HG02759 (cell line): ENCODE measurements around the gene ACSF2.
"Not testable (repeated sequence)": the region's sequence is repeated elsewhere in the genome, so short reads cannot be mapped to it uniquely, and the experiment has no call there.

ENCODE experiments used
- ATAC-seq: cut with Tn5 transposase; IDR thresholded peaks from one replicate; pipeline ENCODE4 v1.9.1; 2021; ENCODE audit warnings: mild to moderate bottlenecking, moderate library complexity; ENCODE audit not compliant: unreplicated experiment

ACSF2 gene, protein sequence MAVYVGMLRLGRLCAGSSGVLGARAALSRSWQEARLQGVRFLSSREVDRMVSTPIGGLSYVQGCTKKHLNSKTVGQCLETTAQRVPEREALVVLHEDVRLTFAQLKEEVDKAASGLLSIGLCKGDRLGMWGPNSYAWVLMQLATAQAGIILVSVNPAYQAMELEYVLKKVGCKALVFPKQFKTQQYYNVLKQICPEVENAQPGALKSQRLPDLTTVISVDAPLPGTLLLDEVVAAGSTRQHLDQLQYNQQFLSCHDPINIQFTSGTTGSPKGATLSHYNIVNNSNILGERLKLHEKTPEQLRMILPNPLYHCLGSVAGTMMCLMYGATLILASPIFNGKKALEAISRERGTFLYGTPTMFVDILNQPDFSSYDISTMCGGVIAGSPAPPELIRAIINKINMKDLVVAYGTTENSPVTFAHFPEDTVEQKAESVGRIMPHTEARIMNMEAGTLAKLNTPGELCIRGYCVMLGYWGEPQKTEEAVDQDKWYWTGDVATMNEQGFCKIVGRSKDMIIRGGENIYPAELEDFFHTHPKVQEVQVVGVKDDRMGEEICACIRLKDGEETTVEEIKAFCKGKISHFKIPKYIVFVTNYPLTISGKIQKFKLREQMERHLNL

DNA sequence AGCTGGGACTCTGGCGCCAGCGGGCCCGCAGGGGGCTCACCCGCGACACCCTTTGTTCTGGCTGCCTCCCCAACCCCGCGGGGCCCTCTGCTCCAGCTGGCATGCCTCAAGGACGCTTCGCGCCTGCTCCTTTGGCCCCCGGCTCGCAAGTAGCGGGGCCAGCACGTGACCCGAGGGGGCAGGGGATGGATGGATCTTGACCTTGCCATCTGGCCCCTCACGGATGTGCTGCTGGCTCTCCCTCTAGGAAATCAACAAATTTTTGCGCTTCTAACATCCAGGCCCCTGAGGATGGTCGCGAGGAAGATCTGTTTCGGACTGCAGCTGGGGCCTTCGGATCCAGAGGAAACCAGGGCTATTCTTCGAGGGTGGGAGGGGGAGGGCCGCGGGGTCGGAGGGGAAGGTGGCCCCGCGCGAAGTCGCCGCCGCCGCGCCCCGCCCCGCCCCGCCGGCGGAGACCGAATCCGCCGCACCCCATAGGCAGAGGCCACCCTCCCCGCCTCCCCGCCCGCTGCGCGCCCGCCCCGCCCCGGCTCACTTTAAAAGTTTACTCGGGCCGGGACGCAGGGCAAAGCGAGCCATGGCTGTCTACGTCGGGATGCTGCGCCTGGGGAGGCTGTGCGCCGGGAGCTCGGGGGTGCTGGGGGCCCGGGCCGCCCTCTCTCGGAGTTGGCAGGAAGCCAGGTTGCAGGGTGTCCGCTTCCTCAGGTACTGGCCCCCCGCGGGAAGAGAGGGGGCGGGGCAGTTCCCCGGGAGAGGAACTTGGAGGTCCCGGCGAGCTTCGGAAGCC is at the start of gene ACSF2:
ACSF2 (plus strand) TSS at position 537 of the 790 bp plus-strand sequence; CDS start at position 581, 44 bp downstream.
- ATAC-seq: peak; percentile 75

DNA sequence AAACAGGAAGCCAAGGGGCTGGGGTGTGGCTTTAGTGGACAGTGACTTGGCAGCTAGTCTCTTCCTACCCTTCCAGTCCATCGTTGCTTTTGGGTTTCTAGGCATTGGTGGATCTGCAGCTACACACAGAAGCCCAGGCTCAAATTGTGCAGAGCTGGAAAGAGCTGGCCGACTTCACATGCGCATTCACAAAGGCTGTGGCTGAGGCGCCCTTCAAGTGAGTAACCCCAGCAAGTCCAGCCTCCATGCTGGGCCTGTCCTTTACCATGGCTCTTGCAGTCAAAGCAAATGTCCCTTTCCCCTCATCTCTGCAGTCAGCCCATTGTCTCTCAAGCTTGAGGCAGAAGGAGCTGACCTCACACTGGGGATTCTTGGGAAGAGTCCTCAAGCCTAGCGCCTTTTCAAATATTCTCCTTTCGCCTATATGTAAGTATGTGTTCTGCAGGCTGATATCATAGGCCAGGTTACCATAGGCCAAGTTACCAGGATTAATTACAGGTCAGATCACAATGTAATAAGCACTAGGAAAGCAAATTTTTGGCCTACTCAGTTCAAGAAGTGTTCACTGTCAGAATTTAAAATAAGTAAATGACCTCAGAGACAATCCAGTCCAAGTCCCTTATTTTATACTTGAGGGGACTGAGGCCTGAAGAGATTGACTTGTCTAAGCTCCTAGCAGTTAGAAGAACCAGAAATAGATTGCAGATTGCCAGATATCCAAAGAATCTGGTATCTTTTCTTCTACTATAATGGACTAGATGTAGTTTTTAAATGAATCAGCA is 46.5 kb upstream of the ACSF2 start:
- no peak for ATAC-seq

DNA sequence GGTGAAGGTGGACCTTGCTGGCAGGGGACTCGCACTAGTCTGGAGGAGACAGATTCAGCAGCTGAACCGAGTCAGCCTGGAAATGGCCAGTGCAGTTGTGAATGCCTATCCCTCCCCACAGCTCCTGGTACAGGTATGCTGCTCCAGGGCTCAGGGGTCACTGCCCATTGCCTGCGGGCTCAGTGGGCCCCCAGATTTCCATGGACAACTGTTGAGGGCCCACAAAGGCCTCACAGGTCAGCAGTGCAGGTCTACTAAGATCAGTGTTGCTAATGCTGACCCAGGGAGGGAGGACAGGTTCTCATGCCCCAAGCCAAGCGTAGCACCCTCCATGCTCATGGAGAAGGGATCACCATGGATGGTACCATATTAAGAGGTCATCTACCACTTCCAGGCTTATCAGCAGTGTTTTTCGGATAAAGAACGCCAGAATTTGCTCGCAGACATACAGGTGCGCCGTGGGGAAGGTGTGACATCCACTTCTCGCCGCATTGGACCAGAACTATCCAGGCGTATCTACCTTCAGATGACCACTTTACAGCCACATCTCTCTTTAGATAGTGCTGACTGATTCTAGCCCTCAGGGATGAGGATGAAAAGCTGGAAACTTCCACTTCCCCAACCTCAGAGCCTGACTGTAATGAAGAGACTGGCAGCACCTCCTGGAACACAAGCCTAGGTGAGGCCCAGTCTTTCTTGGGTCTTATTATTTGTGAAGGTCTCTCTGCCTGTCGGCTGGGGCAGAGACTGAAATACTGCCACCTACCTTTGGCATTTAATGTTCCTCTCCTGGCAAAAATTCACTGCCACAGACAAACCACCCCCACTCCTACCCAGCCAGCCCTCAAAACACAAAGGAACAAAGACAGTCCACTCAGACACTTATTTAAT is 45.4 kb upstream of the ACSF2 start:
- no peak for ATAC-seq

DNA sequence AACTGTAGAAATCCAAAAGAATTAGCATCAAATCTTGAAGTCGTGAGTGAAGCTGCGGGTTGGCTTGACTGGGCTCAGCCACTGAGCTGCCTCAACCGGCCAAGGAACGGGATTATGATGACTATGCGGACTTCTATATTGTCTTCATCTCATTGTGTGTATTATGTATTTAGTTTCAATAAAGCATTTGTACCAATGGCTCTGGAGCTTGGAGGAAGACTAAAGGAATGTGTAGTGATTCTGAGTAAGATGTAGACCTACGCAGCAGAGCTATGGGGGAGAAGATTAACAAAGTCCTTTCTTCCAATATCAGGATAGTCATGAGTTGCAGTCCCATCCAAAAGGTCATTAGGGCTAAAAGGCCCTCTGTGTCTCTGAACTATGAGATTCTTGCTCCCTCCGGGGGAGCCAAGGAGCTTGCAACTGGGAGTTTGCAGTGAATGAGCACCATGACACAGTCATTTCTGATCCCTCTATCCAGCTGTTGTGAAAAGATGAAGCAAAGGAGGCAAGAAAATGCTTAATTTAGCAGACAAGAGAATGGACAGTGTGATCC is 44.7 kb upstream of the ACSF2 start:
- ATAC-seq: no peak

DNA sequence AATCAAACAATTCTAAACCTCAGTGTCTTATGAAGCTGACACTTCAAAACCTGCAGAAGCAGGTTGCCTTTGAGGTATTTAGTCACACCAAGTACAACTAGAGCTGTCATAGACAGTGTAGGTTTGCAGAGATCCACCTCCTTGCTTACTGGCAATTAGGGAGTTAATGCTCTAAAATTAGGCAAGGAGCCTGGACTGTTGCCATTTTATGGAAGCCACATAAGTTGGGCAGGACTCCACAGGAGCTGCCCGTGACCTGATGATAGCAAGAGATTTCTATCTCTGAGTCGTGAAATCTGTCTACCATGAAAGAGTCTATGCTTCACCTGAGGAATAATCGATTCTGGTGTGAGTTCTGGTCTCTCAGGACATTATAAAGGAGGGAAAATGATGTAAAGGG is 44.1 kb upstream of the ACSF2 start:
- ATAC-seq: no peak

DNA sequence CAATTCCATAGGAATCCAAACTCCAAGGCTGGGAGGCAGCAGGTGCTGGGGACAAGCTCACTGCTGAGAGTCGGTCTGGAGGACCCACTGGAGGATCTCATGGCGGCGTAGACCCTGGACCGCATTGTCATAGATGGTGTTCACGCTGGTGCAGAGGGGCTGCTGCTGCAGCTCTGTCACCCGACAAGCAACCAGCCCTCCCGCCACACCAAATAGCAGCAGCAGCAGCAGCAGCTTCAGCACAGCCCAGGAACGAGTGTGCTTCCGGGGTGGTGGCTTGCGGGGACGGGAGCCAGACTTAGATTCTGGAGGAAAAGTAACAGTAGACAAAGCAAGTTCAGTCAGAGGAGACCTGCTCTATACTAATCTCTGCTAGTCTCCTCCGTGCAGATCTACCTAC is 43.1 kb upstream of the ACSF2 start:
- no peak for ATAC-seq

DNA sequence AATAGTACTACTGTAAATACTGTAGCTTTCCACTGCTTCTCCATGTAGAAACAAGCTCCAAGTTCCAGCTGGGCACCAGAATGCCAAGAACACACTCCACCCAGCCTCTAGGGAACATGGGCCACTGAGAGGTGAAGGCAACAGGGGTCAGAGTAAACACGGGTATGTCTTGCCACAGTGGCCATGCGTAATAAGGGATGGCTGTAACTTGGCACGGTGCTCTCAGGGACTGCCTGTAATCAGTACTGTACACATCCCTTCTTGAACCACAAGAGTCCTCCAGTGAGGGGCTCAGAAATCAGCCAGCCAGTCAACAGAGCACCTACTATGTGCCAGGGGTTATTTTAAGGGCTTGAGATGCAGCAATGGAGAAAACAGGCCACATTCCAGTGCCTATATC is 39.5 kb upstream of the ACSF2 start:
- no peak for ATAC-seq

DNA sequence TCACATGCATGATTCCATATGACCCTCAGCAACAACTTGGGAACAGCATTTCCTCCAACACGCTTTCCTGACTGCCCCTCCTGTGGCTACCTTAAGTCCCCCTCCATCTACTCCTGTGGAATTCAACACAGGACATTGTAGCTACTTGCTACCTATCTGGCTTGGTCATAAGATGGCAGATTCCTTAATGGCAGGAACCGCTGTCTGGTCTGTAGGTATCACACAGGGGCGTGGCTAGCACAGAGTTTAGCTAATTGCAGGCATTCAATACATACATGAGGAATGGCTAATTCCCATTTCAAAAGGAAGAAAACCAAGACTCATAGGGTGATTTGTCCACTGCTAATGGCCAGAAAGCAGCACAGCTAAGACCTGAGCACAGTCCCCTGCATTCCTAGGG is 37.3 kb upstream of the ACSF2 start:
- ATAC-seq: no peak

DNA sequence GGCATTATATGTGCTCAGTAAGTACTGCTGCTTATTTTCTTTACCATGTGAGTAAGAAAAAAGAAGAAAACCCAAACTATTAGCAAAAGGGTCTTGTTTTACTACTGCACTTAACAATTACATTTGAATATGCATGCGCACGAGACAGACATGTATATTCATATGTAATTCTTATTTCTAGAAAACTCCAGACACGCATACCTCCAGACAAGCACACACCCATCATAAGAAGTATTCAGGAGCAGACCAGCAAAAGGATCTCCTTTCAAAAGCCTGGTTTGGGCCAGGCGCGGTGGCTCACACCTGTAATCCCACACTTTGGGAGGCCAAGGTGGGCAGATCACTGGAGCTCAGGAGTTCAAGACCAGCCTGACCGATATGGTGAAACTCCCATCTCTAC is 36.5 kb upstream of the ACSF2 start:
- ATAC-seq: no peak

DNA sequence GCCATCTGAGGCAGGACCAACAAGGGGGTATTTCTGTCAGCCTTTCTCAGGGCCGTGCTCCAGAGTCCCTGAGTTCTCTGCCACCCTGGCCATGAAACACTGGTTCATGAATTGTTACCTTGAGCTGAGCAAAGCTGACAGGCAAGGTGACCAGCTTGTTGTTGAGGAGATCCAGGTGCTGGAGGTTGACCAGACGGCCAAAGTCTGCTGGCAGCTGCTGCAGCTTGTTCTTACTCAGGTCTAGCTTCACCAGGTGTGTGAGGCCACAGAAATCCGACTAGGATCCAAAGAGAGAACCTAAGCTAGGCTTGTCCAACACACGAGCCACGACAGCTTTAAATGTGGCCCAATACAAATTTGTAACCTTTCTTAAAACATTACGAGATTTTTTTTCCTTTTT is 33.4 kb upstream of the ACSF2 start:
- no peak for ATAC-seq

DNA sequence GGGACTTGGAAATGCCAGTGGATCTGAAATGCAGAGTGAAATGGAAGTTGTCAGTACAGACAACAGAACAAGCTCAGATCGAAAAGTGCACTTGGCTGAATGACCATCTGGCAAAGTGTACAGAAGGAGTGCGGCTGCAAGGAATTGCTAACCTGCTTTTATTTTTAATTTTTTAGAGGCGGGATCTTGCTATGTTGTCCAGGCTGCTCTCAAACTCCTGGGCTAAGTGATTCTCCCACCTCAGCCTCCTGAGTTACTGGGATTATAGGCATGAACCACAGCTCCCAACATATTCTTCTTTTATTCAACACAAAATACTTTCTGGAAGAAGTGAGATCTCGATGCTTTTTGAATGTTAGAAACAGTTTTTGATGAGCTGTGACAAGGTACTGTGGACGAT is 32.3 kb upstream of the ACSF2 start:
- no peak for ATAC-seq

DNA sequence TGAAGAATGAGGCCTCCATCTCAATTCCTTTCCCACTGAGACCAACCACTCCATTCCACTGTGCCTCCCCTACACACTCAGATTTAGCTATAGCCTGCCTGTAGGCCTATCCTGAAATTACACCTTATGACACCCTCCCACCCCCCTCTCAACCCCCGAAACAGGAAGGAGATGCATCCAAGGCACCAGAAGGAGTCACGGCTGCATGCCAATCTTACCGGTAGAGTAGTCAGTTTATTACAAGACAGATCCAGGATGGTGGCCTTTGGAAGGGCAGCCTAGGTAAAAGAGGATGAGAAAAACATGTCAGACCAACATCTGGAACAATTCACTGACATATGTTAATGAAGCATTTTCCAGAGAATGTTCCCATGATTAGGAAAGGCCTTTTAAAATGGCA is 31.3 kb upstream of the ACSF2 start:
- no peak for ATAC-seq

DNA sequence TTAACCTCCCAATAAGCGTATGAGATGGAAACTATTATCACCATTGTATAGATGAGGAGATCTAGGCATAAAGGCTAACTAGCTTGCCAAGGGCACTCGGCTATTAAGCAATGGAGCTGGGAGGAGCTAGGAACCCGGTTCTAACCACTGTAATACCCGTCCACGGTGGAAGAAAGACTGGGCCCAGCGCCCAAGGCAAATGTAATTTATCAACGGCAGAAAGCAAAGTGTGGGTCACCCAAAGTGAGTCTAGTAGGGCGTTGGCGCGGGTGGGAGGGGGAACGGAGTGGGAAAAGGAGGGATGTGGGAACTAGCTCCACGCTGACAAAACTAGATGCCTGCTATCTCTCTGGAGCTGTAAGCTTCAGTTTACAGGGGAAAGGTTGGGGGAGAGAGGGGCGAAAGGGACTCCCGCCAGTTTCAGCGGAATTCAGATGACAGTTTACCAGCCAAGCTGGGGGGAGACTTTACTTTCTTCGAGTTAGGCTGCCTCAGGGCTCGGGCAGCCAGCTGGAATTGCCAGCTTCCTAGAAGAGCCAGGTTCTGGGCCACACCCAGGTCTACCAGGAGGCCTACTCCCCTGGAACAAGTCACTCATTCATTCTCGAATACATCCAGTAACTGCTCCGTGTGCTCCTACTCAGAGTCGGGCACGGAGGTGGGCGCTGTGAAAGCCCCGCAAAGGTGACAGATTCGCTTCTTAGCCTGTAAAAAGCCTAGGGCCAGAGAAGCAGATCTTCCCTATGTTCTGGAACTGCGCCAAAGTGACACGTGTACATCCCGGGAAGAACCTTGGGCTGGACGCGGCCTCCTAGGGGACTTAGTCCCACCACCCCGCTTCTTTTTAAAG is 29.5 kb upstream of the ACSF2 start:
- ATAC-seq: peak; percentile 14

DNA sequence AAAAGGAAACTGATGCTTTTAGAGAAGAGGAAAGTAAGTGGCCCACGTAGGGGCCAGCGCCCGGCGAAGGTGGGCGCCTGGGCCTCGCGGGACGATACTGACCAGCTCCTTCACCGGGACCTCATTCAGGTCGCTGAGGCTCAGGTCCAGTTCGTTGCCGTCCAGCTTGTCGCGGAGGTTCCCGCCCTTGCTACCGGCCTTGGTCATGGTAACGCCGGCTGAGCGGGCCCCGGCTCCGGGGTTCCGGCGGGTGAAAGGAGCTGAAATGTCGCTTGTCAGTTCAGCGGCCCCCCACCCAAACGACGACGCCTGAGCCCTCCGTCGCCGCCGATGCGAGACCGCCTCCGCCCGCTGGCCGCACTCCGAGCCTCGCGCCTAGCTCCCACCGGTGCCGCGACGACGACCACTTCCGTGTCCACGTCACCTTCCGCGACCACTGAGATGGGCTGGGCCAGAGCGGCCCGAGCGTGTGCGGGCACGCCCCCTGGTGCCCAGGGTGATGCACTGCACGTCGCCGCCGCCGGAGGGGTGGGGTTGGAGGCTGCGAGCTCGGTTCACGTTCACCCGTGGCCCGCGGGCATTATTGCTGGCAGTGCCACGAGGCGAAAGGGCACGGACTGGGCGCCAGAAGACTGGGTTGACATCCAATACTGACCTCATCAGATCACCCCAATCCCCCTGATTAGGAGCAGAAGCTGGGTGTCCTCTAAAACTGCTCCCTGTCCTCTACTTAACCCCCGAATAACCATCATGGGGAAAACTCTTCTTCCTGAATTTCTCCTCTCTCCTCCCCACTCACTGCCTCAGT is 28.7 kb upstream of the ACSF2 start, which contains the start of gene LRRC59:
LRRC59 (minus strand) TSS at position 413 of the 808 bp plus-strand sequence; CDS start at position 207, 206 bp downstream.
- peak; percentile 97 for ATAC-seq

DNA sequence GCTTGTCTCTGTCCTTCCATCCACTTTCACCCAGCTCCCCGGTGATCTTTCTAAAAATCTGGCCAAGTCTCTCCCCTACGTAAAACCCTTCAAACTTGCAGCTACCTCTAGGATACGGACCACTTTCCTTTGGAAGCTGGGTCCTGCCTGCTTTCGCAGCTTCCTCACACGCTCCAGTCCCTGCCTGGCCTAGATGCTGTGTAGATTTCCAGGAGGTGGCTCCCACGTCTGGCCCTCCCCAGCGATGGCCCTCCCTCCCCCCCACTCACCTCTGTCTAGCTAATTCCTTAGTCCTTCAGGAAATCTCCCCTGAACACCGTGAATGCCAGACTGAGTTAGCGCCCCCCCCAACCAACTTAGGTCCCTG is 28.1 kb upstream of the ACSF2 start:
- no peak for ATAC-seq

DNA sequence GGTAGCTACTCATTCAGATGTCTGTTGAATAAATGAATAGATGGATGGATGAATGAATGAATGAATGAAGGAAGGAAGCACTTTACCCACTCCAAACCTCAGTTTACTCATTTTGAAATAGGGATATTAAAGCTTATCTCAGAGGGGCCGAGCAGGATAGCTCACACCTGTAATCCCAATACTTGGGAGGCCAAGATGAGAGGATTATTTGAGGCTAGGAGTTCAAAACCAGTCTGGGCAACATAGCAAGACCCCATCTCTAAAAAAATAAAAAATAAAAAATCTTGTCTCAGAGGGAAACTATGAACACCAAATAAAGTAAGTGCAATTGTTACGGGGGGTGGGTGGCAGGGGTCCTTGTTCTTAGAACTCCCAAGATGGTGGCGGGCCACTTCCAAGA is 27.3 kb upstream of the ACSF2 start:
- ATAC-seq: not testable (repeated sequence)

DNA sequence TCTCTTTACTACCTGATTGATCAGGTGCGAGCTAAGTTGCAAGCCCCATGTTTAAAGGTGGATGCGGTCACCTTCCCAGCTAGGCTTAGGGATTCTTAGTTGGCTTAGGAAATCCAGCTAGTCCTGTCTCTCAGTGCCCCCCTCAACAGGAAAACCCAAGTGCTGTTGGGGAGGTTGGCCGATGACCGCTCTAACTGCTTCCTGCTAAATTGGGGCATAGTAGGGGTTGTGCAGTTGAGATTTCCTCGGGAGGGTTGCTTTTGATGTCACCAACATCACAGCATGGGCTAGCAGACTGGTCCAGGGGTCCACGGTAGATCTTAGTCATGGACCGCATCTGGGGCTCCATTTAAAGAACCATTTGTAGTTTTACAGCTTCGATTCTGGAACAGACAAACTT is 26.4 kb upstream of the ACSF2 start:
- ATAC-seq: not testable (repeated sequence)

DNA sequence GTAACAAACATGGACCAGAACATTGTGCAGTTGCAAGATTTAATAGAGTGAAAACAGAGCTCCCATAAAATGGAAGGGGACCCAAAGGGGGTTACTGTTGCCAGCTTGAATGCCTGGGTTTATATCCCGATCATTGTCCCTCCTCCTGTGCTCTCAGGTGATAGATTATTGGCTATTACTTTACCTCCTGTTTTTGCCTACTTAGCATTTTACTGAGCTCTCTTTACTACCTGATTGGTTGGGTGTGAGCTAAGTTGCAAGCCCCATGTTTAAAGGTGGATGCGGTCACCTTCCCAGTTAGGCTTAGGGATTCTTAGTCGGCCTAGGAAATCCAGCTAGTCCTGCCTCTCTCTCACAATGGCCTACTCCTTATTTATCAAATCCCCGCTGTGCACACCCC is 20.7 kb upstream of the ACSF2 start:
- ATAC-seq: not testable (repeated sequence)
